Measurements from ENCODE around the gene CD84.
"Not testable (repeated sequence)": the region's sequence is repeated elsewhere in the genome, so short reads cannot be mapped to it uniquely, and the experiment has no call there.

Gene CD84

GRCh38 chr1:160578175-160578524 is 1.1 kb downstream of the CD84 start:
- no peak for TF ChIP-seq JUND (IDR thresholded peaks at IDR 0.05; ENCODE audit: low read depth)
- DNase-seq (ENCODE audit: low read depth in 1 of 2, low spot score in 1 of 2) = no peak
- in situ Hi-C loops (cut with HindIII; ENCODE audit: low pct_unique_long_range_greater_than_20kb, low sequenced_read_pairs) = no loop called here

GRCh38 chr1:160577671-160578070 is 1.6 kb downstream of the CD84 start:
- no peak for TF ChIP-seq JUND (IDR thresholded peaks at IDR 0.05; ENCODE audit: low read depth)
- no peak for DNase-seq (ENCODE audit: low read depth in 1 of 2, low spot score in 1 of 2)
- in situ Hi-C loops (cut with HindIII; ENCODE audit: low pct_unique_long_range_greater_than_20kb, low sequenced_read_pairs) = no loop called here

- in situ Hi-C loops (cut with HindIII; ENCODE audit: low pct_unique_long_range_greater_than_20kb, low sequenced_read_pairs) = no loop called here
- TF ChIP-seq JUND (IDR thresholded peaks at IDR 0.05; ENCODE audit: low read depth) = no peak
- DNase-seq (ENCODE audit: low read depth in 1 of 2, low spot score in 1 of 2) = no peak
Observed at GRCh38 chr1:160576884-160577283, 2.4 kb downstream of the CD84 start.

- DNase-seq (ENCODE audit: low read depth in 1 of 2, low spot score in 1 of 2) = no peak
- TF ChIP-seq JUND (IDR thresholded peaks at IDR 0.05; ENCODE audit: low read depth) = no peak
- in situ Hi-C loops (cut with HindIII; ENCODE audit: low pct_unique_long_range_greater_than_20kb, low sequenced_read_pairs) = no loop called here
Observed at GRCh38 chr1:160576390-160576789, 2.9 kb downstream of the CD84 start.

- no peak for DNase-seq (ENCODE audit: low read depth in 1 of 2, low spot score in 1 of 2)
- in situ Hi-C loops (cut with HindIII; ENCODE audit: low pct_unique_long_range_greater_than_20kb, low sequenced_read_pairs) = no loop called here
- no peak for TF ChIP-seq JUND (IDR thresholded peaks at IDR 0.05; ENCODE audit: low read depth)
Observed at GRCh38 chr1:160575112-160575664, 4.1 kb downstream of the CD84 start.

GRCh38 chr1:160570840-160571239 is 8.5 kb downstream of the CD84 start:
- TF ChIP-seq JUND (IDR thresholded peaks at IDR 0.05; ENCODE audit: low read depth) = no peak
- in situ Hi-C loops (cut with HindIII; ENCODE audit: low pct_unique_long_range_greater_than_20kb, low sequenced_read_pairs) = no loop called here
- DNase-seq (ENCODE audit: low read depth in 1 of 2, low spot score in 1 of 2) = no peak

GRCh38 chr1:160569806-160570205 is 9.5 kb downstream of the CD84 start:
- in situ Hi-C loops (cut with HindIII; ENCODE audit: low pct_unique_long_range_greater_than_20kb, low sequenced_read_pairs) = no loop called here
- DNase-seq (ENCODE audit: low read depth in 1 of 2, low spot score in 1 of 2) = no peak
- no peak for TF ChIP-seq JUND (IDR thresholded peaks at IDR 0.05; ENCODE audit: low read depth)

- TF ChIP-seq JUND (IDR thresholded peaks at IDR 0.05; ENCODE audit: low read depth) = no peak
- no peak for DNase-seq (ENCODE audit: low read depth in 1 of 2, low spot score in 1 of 2)
- in situ Hi-C loops (cut with HindIII; ENCODE audit: low pct_unique_long_range_greater_than_20kb, low sequenced_read_pairs) = no loop called here
Observed at GRCh38 chr1:160567858-160568682, 11.2 kb downstream of the CD84 start.

GRCh38 chr1:160567341-160567740 is 12.0 kb downstream of the CD84 start:
- in situ Hi-C loops (cut with HindIII; ENCODE audit: low pct_unique_long_range_greater_than_20kb, low sequenced_read_pairs) = no loop called here
- no peak for DNase-seq (ENCODE audit: low read depth in 1 of 2, low spot score in 1 of 2)
- TF ChIP-seq JUND (IDR thresholded peaks at IDR 0.05; ENCODE audit: low read depth) = no peak

- TF ChIP-seq JUND (IDR thresholded peaks at IDR 0.05; ENCODE audit: low read depth) = no peak
- DNase-seq (ENCODE audit: low read depth in 1 of 2, low spot score in 1 of 2) = no peak
- in situ Hi-C loops (cut with HindIII; ENCODE audit: low pct_unique_long_range_greater_than_20kb, low sequenced_read_pairs) = no loop called here
Observed at GRCh38 chr1:160565564-160565963, 13.7 kb downstream of the CD84 start.

- in situ Hi-C loops (cut with HindIII; ENCODE audit: low pct_unique_long_range_greater_than_20kb, low sequenced_read_pairs); DNase-seq (ENCODE audit: low read depth in 1 of 2, low spot score in 1 of 2): not testable (repeated sequence)
Observed at GRCh38 chr1:160563230-160563629, 16.1 kb downstream of the CD84 start.

- DNase-seq (ENCODE audit: low read depth in 1 of 2, low spot score in 1 of 2); in situ Hi-C loops (cut with HindIII; ENCODE audit: low pct_unique_long_range_greater_than_20kb, low sequenced_read_pairs): not testable (repeated sequence)
Observed at GRCh38 chr1:160562745-160563144, 16.6 kb downstream of the CD84 start.

- in situ Hi-C loops (cut with HindIII; ENCODE audit: low pct_unique_long_range_greater_than_20kb, low sequenced_read_pairs) = no loop called here
- no peak for TF ChIP-seq JUND (IDR thresholded peaks at IDR 0.05; ENCODE audit: low read depth)
- DNase-seq (ENCODE audit: low read depth in 1 of 2, low spot score in 1 of 2) = no peak
Observed at GRCh38 chr1:160560806-160561205, 18.5 kb downstream of the CD84 start.

Measured in T47D (cell line).